Measurements from ENCODE around the gene DCAF12. TPM values are rescaled to one million over a fixed set of nuclear protein-coding genes. Genes with fewer than 3 reads are reported as not detected.

Gene DCAF12
- total and polyA plus RNA-seq, 12 donors: 15.1 to 88.3 (median 58.5) TPM

DNA sequence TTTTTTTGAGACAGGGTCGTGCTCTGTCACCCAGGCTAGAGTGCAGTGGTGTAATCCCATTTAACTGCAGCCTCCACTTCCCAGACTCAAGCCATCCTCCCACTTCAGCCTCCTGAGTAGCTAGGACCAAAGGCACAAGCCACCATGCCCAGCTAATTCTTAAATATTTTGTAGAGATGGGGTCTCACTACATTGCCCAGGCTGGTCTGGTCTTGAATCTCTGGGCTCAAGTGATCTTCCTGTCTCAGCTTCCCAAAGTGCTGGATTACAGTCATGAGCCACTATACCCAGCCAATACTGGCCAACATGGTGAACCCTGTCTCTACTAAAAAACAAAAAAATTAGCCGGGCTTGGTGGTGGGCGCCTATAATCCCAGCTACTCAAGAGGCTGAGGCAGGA is 6.8 kb downstream of the DCAF12 start:
- Histone ChIP-seq H3K27me3 (no peaks in the 10 kb centered on the region), H3K4me3 (no peak overlapping the region), H3K4me1 (replicated peaks in 1 of 2) (peaks cover 30 to 47% of the 10 kb centered on the region in 2 donors), H3K9me3 (replicated peaks in 1 of 3) (no peaks in the 10 kb centered on the region), H3K36me3 (replicated peaks in 1 of 2) (peaks cover 0 to 60% of the 10 kb centered on the region in 2 donors), H3K27ac (no peak overlapping the region)
- DNase-seq: no peak
- intact Hi-C loops (cut with DNase I): loop anchor here in 1 of 2 donors (10.0 kb wide), 2 partner anchors 55 to 135 kb away; partner anchors contain the start of gene UBAP1
- TF ChIP-seq, protein P1, sequence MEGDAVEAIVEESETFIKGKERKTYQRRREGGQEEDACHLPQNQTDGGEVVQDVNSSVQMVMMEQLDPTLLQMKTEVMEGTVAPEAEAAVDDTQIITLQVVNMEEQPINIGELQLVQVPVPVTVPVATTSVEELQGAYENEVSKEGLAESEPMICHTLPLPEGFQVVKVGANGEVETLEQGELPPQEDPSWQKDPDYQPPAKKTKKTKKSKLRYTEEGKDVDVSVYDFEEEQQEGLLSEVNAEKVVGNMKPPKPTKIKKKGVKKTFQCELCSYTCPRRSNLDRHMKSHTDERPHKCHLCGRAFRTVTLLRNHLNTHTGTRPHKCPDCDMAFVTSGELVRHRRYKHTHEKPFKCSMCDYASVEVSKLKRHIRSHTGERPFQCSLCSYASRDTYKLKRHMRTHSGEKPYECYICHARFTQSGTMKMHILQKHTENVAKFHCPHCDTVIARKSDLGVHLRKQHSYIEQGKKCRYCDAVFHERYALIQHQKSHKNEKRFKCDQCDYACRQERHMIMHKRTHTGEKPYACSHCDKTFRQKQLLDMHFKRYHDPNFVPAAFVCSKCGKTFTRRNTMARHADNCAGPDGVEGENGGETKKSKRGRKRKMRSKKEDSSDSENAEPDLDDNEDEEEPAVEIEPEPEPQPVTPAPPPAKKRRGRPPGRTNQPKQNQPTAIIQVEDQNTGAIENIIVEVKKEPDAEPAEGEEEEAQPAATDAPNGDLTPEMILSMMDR (IDR thresholded peaks at IDR 0.05): no peak
- WGBS, 4 donors: 80 to 97% (median 96%) methylated on average over 2 to 3 of the region's 3 CpGs

- WGBS, 4 donors: 25 to 50% (median 31%) methylated on average over 4 of the region's 4 CpGs
- peak in 5 of 7 donors; percentile 38 to 59 (median 41) for DNase-seq
- Histone ChIP-seq H3K27me3 (no peaks in the 10 kb centered on the region), H3K4me1 (replicated peaks in 1 of 2) (peaks cover 3 to 16% of the 10 kb centered on the region in 2 donors), H3K36me3 (replicated peaks in 1 of 2) (peaks cover 0 to 47% of the 10 kb centered on the region in 2 donors), H3K27ac (no peak overlapping the region), H3K9me3 (replicated peaks in 1 of 3) (no peaks in the 10 kb centered on the region), H3K4me3 (no peak overlapping the region)
- TF ChIP-seq, protein P1 (IDR thresholded peaks at IDR 0.05): no peak
- no peak for TF ChIP-seq POLR2A (IDR thresholded peaks at IDR 0.05)
- intact Hi-C loops (cut with DNase I): no loop called here
Measured at GRCh38 chr9:34114436-34114835, 12.1 kb downstream of the DCAF12 start.

- no peaks in the 10 kb centered on the region for H3K27me3 ChIP-seq
- no peak overlapping the region for H3K4me3 ChIP-seq
- no peaks in the 10 kb centered on the region for H3K9me3 ChIP-seq (replicated peaks in 1 of 3)
- no peak for TF ChIP-seq POLR2A (IDR thresholded peaks at IDR 0.05)
- TF ChIP-seq, protein P1 (IDR thresholded peaks at IDR 0.05): no peak
- no peak overlapping the region for H3K27ac ChIP-seq
- DNase-seq: no peak
- intact Hi-C loops (cut with DNase I): no loop called here
- 93 to 95% (median 94%) methylated on average over 5 of the region's 5 CpGs for WGBS, 4 donors
- H3K4me1 ChIP-seq (replicated peaks in 1 of 2): peaks cover 0 to 8% of the 10 kb centered on the region in 2 donors
- peaks cover 0 to 68% of the 10 kb centered on the region in 2 donors for H3K36me3 ChIP-seq (replicated peaks in 1 of 2)
Measured at GRCh38 chr9:34106110-34106509, 20.4 kb downstream of the DCAF12 start.

DNA sequence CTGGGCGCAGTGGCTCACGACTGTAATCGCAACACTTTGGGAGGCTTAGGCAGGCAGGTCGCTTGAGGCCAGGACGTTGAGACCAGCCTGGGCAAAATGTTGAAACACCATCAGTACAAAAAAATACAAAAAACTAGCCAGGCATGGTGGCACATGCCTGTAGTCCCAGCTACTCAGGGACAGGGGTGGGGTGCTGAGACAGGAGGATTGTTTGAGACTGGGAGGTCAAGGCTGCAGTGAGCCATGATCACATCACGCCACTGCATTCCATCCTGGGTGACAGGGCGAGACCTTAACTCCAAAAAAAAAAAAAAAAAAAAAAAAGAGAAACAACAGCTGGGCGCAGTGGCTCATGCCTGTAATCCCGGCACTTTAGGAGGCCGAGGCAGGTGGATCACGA is 23.7 kb downstream of the DCAF12 start:
- peak in 1 of 2 donors; percentile 15 for TF ChIP-seq POLR2A (IDR thresholded peaks at IDR 0.05)
- TF ChIP-seq, protein P1 (IDR thresholded peaks at IDR 0.05): no peak
- Histone ChIP-seq H3K9me3 (replicated peaks in 1 of 3) (no peaks in the 10 kb centered on the region), H3K27ac (peak overlapping the region; percentile 19 to 77 (median 64)), H3K27me3 (no peaks in the 10 kb centered on the region), H3K4me1 (replicated peaks in 1 of 2) (no peaks in the 10 kb centered on the region), H3K4me3 (no peak overlapping the region), H3K36me3 (replicated peaks in 1 of 2) (peaks cover 0 to 87% of the 10 kb centered on the region in 2 donors)
- intact Hi-C loops (cut with DNase I): no loop called here
- WGBS, 4 donors: 43 to 56% (median 51%) methylated on average over 9 to 11 of the region's 11 CpGs
- peak; percentile 46 to 87 (median 83) for DNase-seq

Measured in adrenal gland (tissue), 12 donors.